HepG2 (cell line): Measurements from ENCODE around the gene POU2F2. TPM values are rescaled to one million over a fixed set of nuclear protein-coding genes. Genes with fewer than 3 reads are reported as not detected.
A peak's percentile ranks its signal among the peaks of the same experiment; 100 is the strongest.

ENCODE experiments used
- ATAC-seq: fragments of 200-7000 bp; cut with Tn5 transposase; 3 replicates; pipeline ENCODE4 v1.9.1; 2020; ENCODE audit warnings: mild to moderate bottlenecking, moderate library complexity
- BruUV-seq: library from RNA; stranded (reverse); fragments of 400-500 nt; replicated peaks from 2 replicates; lab custom pipeline; 2021; lab: Mats Ljungman, UMichigan
- CTCF ChIA-PET: fragments of 300-600 bp; formaldehyde crosslinking; extraction: SDS; loops from one replicate; lab custom pipeline; 2021; ENCODE audit warnings: low total read pairs, inconsistent platforms, low intra/inter-chr PET ratio; lab: Yijun Ruan, JAX
- POLR2A ChIA-PET: fragments of 350-600 bp; sonication (Branson Sonifier 250); formaldehyde crosslinking; loops from one replicate; lab custom pipeline; 2020; ENCODE audit warnings: antibody characterized with exemption, inconsistent platforms; lab: Yijun Ruan, JAX
- DNase-seq: peaks from one replicate; pipeline ENCODE4 v3.0.0-alpha.2; 2015; ENCODE audit warnings: low spot score
- FAIRE-seq: peaks from 3 replicates; lab custom pipeline; 2011; peaks lifted over from hg19 to GRCh38; lab: Jason Lieb, UNC
- H2AFZ ChIP-seq: one replicate; pipeline ENCODE4 v1.6.1; 2011; ENCODE audit warnings: low read length, inconsistent platforms
- H3K27ac ChIP-seq: fragments of 300-600 bp; 3 replicates; pipeline ENCODE4 v1.8.0; 2011; ENCODE audit warnings: mixed run types, mild to moderate bottlenecking, mixed read lengths, low read length, inconsistent platforms; ENCODE audit not compliant: insufficient read depth; ENCODE audit errors: extremely low read length
- H3K27me3 ChIP-seq, 2 experiments: fragments of 200-600 bp in 1 of 2; 2 replicates in 1 of 2; 3 replicates in 1 of 2; pipeline versions ENCODE4 v1.6.0 to v1.8.0; 2011; ENCODE audit warnings: low read length in 2 of 2, mild to moderate bottlenecking in 2 of 2, moderate library complexity in 2 of 2, inconsistent platforms in 1 of 2; ENCODE audit not compliant: insufficient read depth in 2 of 2, control insufficient read depth in 1 of 2
- H3K36me3 ChIP-seq, 2 experiments: fragments of 200-600 bp in 1 of 2; replicated peaks in 1 of 2; 2 replicates in 1 of 2; 3 replicates in 1 of 2; pipeline versions ENCODE4 v1.5.1 to v1.8.0; 2011; ENCODE audit warnings: low read length in 2 of 2, inconsistent platforms in 1 of 2; ENCODE audit not compliant: insufficient read depth in 2 of 2, control insufficient read depth in 1 of 2
- H3K4me1 ChIP-seq: 2 replicates; pipeline ENCODE4 v1.5.1; 2012; ENCODE audit warnings: low read length, inconsistent platforms; ENCODE audit not compliant: insufficient read depth
- H3K4me2 ChIP-seq: 2 replicates; pipeline ENCODE4 v1.6.0; 2011; ENCODE audit warnings: low read depth, low read length, inconsistent platforms
- H3K4me3 ChIP-seq, 3 experiments: fragments of 200-600 bp in 1 of 3; sonication (generic), shearing (Covaris generic) in 1 of 3; replicated peaks in 1 of 3; 2 replicates each; pipeline ENCODE4 v1.5.1; 2011 to 2016; ENCODE audit warnings: low read length in 3 of 3, inconsistent platforms in 2 of 3, low read depth in 2 of 3, mild to moderate bottlenecking in 2 of 3, control low read depth in 1 of 3, mixed read lengths in 1 of 3; ENCODE audit not compliant: insufficient read depth in 1 of 3
- H3K79me2 ChIP-seq: one replicate; pipeline ENCODE4 v1.6.1; 2011; ENCODE audit warnings: low read length, inconsistent platforms; ENCODE audit not compliant: insufficient read depth
- H3K9ac ChIP-seq: 2 replicates; pipeline ENCODE4 v1.6.0; 2011; ENCODE audit warnings: mild to moderate bottlenecking, low read depth, low read length, inconsistent platforms; ENCODE audit not compliant: insufficient read depth
- H3K9me3 ChIP-seq: 2 replicates; pipeline ENCODE4 v1.5.1; 2012; ENCODE audit warnings: mild to moderate bottlenecking, low read length
- H4K20me1 ChIP-seq: 2 replicates; pipeline ENCODE4 v1.6.0; 2011; ENCODE audit warnings: inconsistent platforms, mild to moderate bottlenecking, low read length, moderate library complexity; ENCODE audit not compliant: insufficient read depth
- ATF7 ChIP-seq, 2 experiments: fragments of 450-650 bp in 1 of 2; sonication (generic) in 1 of 2; formaldehyde crosslinking in 1 of 2; IDR thresholded peaks; 2 replicates each; pipeline versions ENCODE4 v1.4.0 to v1.6.1; 2016 to 2020; ENCODE audit warnings: antibody characterized with exemption in 1 of 2, mild to moderate bottlenecking in 1 of 2, missing genetic modification reagents in 1 of 2
- CREB1 ChIP-seq, 2 experiments: fragments of 450-650 bp in 1 of 2; IDR thresholded peaks; 2 replicates each; pipeline ENCODE4 v1.6.1; 2016 to 2017; ENCODE audit warnings: control low read depth in 1 of 2, mild to moderate bottlenecking in 1 of 2, missing compliant biosample characterization in 1 of 2, missing genetic modification characterization in 1 of 2
- CREM ChIP-seq, 2 experiments: sonication (generic) in 1 of 2; formaldehyde crosslinking in 1 of 2; IDR thresholded peaks; 2 replicates each; pipeline versions ENCODE4 v1.4.0 to v1.6.1; 2016 to 2020; ENCODE audit warnings: antibody characterized with exemption in 1 of 2, mild to moderate bottlenecking in 1 of 2, missing genetic modification reagents in 1 of 2
- ELF4 ChIP-seq: sonication (generic); formaldehyde crosslinking; IDR thresholded peaks from 2 replicates; pipeline ENCODE4 v1.5.0; 2020; ENCODE audit warnings: missing genetic modification reagents, mild to moderate bottlenecking, moderate library complexity, borderline replicate concordance
- FOSL2 ChIP-seq: sonication (generic); formaldehyde crosslinking; IDR thresholded peaks from 2 replicates; pipeline ENCODE4 v1.4.0; 2020; ENCODE audit warnings: missing genetic modification reagents
- JUN ChIP-seq: sonication (generic); formaldehyde crosslinking; IDR thresholded peaks from 2 replicates; pipeline ENCODE4 v1.4.0; 2020; ENCODE audit warnings: mild to moderate bottlenecking, missing genetic modification reagents
- KLF11 ChIP-seq: IDR thresholded peaks from 2 replicates; pipeline ENCODE4 v1.6.1; 2016; ENCODE audit warnings: missing compliant biosample characterization
- MTF2 ChIP-seq: sonication (generic); formaldehyde crosslinking; IDR thresholded peaks from 2 replicates; pipeline ENCODE4 v1.5.0; 2020; ENCODE audit warnings: missing genetic modification reagents, borderline replicate concordance
- SAFB2 ChIP-seq: sonication (generic); formaldehyde crosslinking; IDR thresholded peaks from 2 replicates; pipeline ENCODE4 v1.5.1; 2020; ENCODE audit warnings: missing genetic modification reagents, low read depth, mild to moderate bottlenecking, borderline replicate concordance
- TGIF2 ChIP-seq: IDR thresholded peaks from 2 replicates; pipeline ENCODE4 v1.6.1; 2016; ENCODE audit warnings: control low read depth, missing compliant biosample characterization
- ZBTB8A ChIP-seq: sonication (generic); formaldehyde crosslinking; IDR thresholded peaks from 2 replicates; pipeline ENCODE4 v1.4.0; 2020; ENCODE audit warnings: mild to moderate bottlenecking, low read depth, missing genetic modification reagents, borderline replicate concordance
- ZHX1 ChIP-seq: sonication (generic); formaldehyde crosslinking; IDR thresholded peaks from 2 replicates; pipeline ENCODE4 v1.8.1; 2022; ENCODE audit warnings: low read depth, mild to moderate bottlenecking, missing genetic modification reagents
- ZNF143 ChIP-seq: sonication (generic); formaldehyde crosslinking; IDR thresholded peaks from 2 replicates; pipeline ENCODE4 v1.4.0; 2020; ENCODE audit warnings: missing genetic modification reagents
- ZNF3 ChIP-seq: IDR thresholded peaks from 2 replicates; pipeline ENCODE4 v1.7.0; 2017; ENCODE audit warnings: inconsistent platforms
- ZNF629 ChIP-seq: sonication (generic); formaldehyde crosslinking; conservative IDR thresholded peaks from 2 replicates; pipeline ENCODE4 v1.5.0; 2020; ENCODE audit warnings: missing genetic modification reagents
- ZZZ3 ChIP-seq: sonication (generic); formaldehyde crosslinking; IDR thresholded peaks from 2 replicates; pipeline ENCODE4 v1.4.0; 2020; ENCODE audit warnings: missing genetic modification reagents, mild to moderate bottlenecking, borderline replicate concordance
- WGBS: methylation state at CpG from one replicate; pipeline ENCODE4 v1.1.6; 2017; ENCODE audit warnings: low lambda C conversion rate; 5-methylcytosine and 5-hydroxymethylcytosine counted together
- in situ Hi-C: cut with HindIII; loops from 2 replicates; pipeline ENCODE4 v1.10.0; 2017; ENCODE audit warnings: low pct_unique_long_range_greater_than_20kb; ENCODE audit not compliant: extremely low pct_ligation_motif_present
- intact Hi-C: fragments of 100-400 bp; cut with micrococcal nuclease; formaldehyde crosslinking; loops from one replicate; pipeline ENCODE4 v1.10.0; 2022; ENCODE audit not compliant: unreplicated experiment
- polyA plus RNA-seq, 8 experiments: library from polyadenylated mRNA; depleted of rRNA in 3 of 8; stranded (reverse) in 7 of 8; unstranded in 1 of 8; fragments of >200 nt; fragmentation: Illumina TruSeq in 4 of 8; extraction: Trizol in 4 of 8; gene quantifications; 2 replicates each; pipeline versions ENCODE4 v1.2.1 to v1.2.3, GENCODE V29; 2011 to 2016; ENCODE audit warnings: low read depth in 4 of 8, missing spikeins in 1 of 8, mixed read lengths in 1 of 8; ENCODE audit not compliant: insufficient read depth in 1 of 8
- total RNA-seq, 5 experiments: library from RNA; depleted of rRNA; stranded (reverse); fragments of >200 nt; fragmentation: Illumina TruSeq; extraction: Trizol; gene quantifications; 2 replicates each; pipeline ENCODE4 v1.2.3, GENCODE V29; 2016; ENCODE audit warnings: low read depth in 1 of 5

POU2F2 gene
- total and polyA plus RNA-seq, 2 of the 13 experiments (the other 11 are each of a cell fraction or from before 2014, with no cell fraction given), result 0.09 to 0.17 TPM

GRCh38 chr19:42113641-42114348, 18.5 kb downstream of the POU2F2 start:
- no peak overlapping the region for H3K9ac ChIP-seq
- in situ Hi-C loops (no loop called here), intact Hi-C loops (no loop called here)
- no peaks in the 10 kb centered on the region for H4K20me1 ChIP-seq
- H3K27me3 ChIP-seq, result peaks cover 2 to 3% of the 10 kb centered on the region in 2 experiments; a peak in 4 of 5 replicates
- H3K79me2 ChIP-seq, result no peaks in the 10 kb centered on the region
- TF ChIP-seq MTF2 (CRISPR knock-in tag), result no peak
- TF ChIP-seq ZNF3 (CRISPR knock-in tag), result 0 out of 2 replicates have a peak, but pooled peaks have one; percentile 55
- TF ChIP-seq ZZZ3 (CRISPR knock-in tag), result no peak
- TF ChIP-seq CREM (IDR thresholded peaks at IDR 0.05), result peak; percentile 50; the same call in 1 of the 2 replicates
- no peak for TF ChIP-seq CREM (CRISPR knock-in tag; IDR thresholded peaks at IDR 0.05)
- TF ChIP-seq ZNF629 (CRISPR knock-in tag), result no peak
- no peak for TF ChIP-seq TGIF2 (CRISPR knock-in tag)
- no peak for TF ChIP-seq ZBTB8A (CRISPR knock-in tag)
- TF ChIP-seq ZNF143, result no peak
- TF ChIP-seq JUN (CRISPR knock-in tag), result no peak
- no peak for TF ChIP-seq ELF4 (CRISPR knock-in tag)
- TF ChIP-seq CREB1 (IDR thresholded peaks at IDR 0.05), result peak; percentile 42; the same call in 1 of the 2 replicates
- TF ChIP-seq CREB1 (CRISPR knock-in tag; IDR thresholded peaks at IDR 0.05), result peak; percentile 45; the same call in 1 of the 2 replicates
- TF ChIP-seq ZHX1 (CRISPR knock-in tag), result no peak
- TF ChIP-seq KLF11 (CRISPR knock-in tag), result no peak
- TF ChIP-seq SAFB2 (CRISPR knock-in tag), result no peak
- TF ChIP-seq ATF7 (IDR thresholded peaks at IDR 0.05), result 0 out of 2 replicates have a peak, but pooled peaks have one; percentile 13
- TF ChIP-seq ATF7 (CRISPR knock-in tag; IDR thresholded peaks at IDR 0.05), result no peak
- TF ChIP-seq FOSL2, result peak; percentile 51
- no peak overlapping the region for H3K4me3 ChIP-seq
- no peaks in the 10 kb centered on the region for H3K4me1 ChIP-seq
- H3K36me3 ChIP-seq, result no peaks in the 10 kb centered on the region
- FAIRE-seq (no peak), ATAC-seq (peak; percentile 51), DNase-seq (peak; percentile 33)
- H3K27ac ChIP-seq, result no peak overlapping the region
- POLR2A ChIA-PET, result interaction anchor here (0.7 kb wide), 1 partner anchor 37 kb away, joined by 4 read pairs; the partner anchor contains the start of gene ZNF574
- no peaks in the 10 kb centered on the region for H3K9me3 ChIP-seq
- H2AFZ ChIP-seq, result no peak overlapping the region
- 12% methylated on average over 10 of the region's 10 CpGs for WGBS
- BruUV-seq, result no TSS peak
- H3K4me2 ChIP-seq, result no peak overlapping the region
- CTCF ChIA-PET, result no interaction called here
